IPS-18c (cell line): ENCODE data around the gene FXYD1.

Experiments
- H3K4me3 ChIP-seq: 2 replicates; pipeline ENCODE4 v1.7.0; 2013; ENCODE audit warnings: low read depth, mild to moderate bottlenecking, low read length, moderate library complexity; ENCODE audit not compliant: insufficient read depth
- H3K9me3 ChIP-seq: one replicate; pipeline ENCODE4 v1.6.1; 2013; ENCODE audit warnings: mild to moderate bottlenecking, low read length, moderate library complexity; ENCODE audit not compliant: control insufficient read depth, insufficient read depth

The FXYD1 gene

DNA sequence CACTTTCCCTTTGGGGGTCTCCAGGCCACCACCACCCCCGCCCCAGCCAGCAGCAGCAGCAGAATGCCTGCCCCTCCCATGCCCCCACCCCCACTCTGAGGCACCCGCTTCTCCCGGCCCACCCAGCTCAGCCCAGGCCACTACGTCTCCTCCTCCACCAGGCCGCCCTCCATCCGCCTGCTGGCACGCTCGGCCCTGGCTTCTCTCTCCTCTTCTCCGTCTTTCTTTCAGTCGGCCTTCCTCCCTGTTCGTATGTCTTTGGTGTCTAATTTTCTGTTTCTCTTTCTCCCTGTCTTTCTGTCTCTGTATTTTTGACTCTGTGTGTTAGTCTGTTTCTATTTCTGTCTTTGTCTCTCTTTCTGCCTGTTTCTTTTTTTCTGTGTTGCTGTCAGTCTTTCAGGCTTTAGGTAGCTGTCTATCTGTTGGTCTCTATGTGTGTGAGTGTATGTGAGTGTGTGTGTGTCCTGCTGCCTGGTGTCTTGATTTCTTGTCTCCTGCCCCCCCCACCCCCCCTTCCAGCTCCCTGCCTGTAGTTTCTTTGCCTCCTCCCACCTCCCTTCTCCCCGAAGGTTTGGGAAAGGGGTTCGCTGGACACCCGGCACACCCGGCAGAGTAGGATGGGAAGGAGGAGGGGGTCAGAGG is 3.9 kb upstream of the FXYD1 start, which contains the start of gene LGI4:
Gene LGI4 (minus strand): TSS at position 459 of the 642 bp plus-strand sequence. CDS start 379 bp downstream, at position 80.
- Histone ChIP-seq H3K4me3 (no peak within 1 kb of the TSS), H3K9me3 (no peaks in the 10 kb centered on the region)

GRCh38 chr19:35135389-35135909 is 3.2 kb upstream of the FXYD1 start:
- no peak overlapping the region for H3K4me3 ChIP-seq

GRCh38 chr19:35136231-35136630 is 2.4 kb upstream of the FXYD1 start:
- H3K4me3 ChIP-seq: no peak overlapping the region
- no peaks in the 10 kb centered on the region for H3K9me3 ChIP-seq

More at GRCh38 chr19:35135389-35135909, 3.2 kb upstream of the FXYD1 start:
- no peaks in the 10 kb centered on the region for H3K9me3 ChIP-seq

- Histone ChIP-seq H3K4me3 (no peak overlapping the region), H3K9me3 (no peaks in the 10 kb centered on the region)
These were observed 1.5 kb upstream of the FXYD1 start for GRCh38 chr19:35136977-35137702.

DNA sequence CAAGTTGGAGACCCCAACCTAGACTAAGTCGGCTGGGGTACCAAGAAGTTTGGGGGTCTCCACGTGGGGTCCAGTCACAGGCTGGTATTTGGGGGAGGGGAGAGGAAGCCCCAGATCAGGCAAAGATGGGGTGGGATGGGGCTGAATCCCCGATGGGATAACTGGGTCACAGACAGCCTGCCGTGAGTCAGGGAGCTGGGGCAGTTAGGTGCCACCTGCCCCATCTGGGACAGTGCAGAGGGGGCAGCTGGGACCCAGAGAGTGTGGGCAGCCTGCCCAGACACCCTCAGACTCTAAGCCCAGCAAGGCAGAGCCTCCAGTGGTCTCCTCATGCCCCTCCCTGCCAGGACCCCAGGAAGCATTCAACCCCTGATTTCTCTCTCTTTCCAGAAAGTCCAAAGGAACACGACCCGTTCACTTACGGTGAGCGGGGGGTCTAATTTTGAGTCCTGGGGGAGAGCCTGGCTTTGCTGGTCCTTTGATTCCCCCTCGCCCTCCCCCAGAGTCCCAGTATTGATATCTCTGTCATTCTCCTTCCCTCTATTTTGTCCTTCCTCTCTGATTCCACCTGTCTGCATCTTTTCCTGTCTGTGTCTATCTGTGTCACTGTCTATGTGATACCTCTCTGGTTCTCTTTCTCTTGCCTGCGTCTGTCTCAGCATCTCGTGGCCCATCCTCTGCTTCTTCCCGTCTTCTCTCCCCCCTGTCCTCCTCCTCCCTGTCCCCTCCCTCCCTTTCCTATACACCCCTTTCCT is 1.8 kb downstream of the FXYD1 start:
- Histone ChIP-seq H3K9me3 (no peaks in the 10 kb centered on the region), H3K4me3 (no peak overlapping the region)

GRCh38 chr19:35140962-35141836 is 2.6 kb downstream of the FXYD1 start:
- no peaks in the 10 kb centered on the region for H3K9me3 ChIP-seq
- H3K4me3 ChIP-seq: peak overlapping the region; percentile 64; the same call in 1 of the 2 replicates

DNA sequence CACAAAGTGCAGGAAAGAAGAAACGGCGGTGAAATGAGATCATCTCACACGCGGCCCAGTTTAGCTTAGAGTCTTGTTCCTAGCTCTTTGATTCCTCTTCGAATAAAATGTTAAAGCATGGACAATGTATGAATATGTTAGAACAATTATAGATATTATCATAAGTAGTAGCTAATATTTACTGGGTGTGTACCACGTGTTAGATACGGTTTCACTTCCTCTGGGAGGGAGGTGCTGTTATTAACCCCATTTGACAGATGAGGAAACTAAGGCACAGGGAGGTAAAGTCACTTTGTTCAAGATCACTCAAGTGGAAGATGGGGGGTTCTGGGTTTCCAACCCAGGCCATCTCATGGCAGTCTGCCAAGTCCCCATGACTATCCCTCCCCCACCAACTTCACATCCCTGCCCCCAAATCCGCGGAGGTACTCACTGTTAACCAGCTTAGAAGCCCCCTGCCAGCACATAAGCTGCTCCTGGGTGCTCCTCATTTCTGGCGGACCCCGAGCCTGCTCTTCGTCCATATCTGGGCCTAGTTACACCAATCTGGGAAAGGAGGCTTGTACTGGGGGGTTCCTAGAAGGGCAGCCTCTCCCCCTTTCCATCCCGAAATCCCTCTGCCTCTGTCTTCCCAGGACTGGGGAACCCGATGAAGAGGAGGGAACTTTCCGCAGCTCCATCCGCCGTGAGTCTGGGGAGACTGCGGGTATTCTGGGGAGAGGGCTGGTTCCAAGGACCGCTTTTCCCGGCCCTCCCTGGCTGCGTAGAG is 3.4 kb downstream of the FXYD1 start:
- Histone ChIP-seq H3K9me3 (no peaks in the 10 kb centered on the region), H3K4me3 (peak overlapping the region; percentile 64; the same call in 1 of the 2 replicates)

DNA sequence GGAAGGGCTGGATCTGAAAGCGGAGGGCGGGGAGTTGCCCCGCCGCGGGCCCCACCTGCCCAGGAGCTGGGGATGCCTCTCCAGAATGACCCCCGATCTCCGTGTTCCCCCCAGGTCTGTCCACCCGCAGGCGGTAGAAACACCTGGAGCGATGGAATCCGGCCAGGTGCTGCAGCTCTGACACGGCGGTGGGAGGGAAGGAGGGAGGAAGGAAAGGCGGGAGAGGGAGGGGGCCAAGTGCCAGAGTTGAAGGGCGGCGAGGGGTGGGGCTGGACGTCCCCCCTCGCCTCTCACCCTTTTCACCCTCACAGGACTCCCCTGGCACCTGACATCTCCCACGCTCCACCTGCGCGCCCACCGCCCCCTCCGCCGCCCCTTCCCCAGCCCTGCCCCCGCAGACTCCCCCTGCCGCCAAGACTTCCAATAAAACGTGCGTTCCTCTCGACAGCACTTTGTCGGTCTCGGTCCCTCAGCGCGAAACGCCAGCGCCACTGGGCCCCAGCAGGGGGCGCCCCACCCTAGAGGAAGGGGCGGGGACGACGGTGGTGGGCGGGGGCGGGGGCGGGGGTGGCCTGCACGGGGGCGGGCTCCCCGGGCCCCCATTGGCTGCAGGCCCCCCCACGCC is 4.1 kb downstream of the FXYD1 start:
- H3K9me3 ChIP-seq: no peaks in the 10 kb centered on the region
- peak overlapping the region; percentile 64 for H3K4me3 ChIP-seq

DNA sequence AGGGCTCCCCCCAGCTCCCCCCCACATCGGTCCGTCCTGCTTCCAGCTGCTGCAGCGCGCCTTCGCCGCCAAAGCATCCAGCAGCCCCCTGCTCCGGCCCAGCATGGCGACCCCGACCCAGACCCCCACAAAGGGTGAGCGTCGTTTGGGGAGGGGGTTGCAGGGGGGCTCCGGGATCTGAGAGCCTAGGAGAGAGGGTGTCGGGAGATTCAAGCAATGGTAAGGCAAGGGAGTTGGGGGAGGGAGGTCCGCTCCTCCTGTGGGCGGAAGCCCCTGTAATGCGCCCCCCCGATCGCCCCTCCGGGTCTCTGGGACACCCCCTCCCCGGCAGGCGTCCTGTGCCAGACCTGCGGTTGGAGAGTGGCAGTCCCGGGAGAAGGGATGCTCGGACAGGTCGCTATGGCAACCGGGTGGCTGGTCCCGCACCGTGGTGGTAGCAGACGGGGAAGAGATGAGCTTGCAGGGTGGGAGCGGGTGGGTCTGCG is 4.6 kb downstream of the FXYD1 start, which contains the start of gene FXYD7:
Gene FXYD7 (plus strand): TSS at position 25 of the 485 bp plus-strand sequence. CDS start 79 bp downstream, at position 104.
- no peaks in the 10 kb centered on the region for H3K9me3 ChIP-seq
- peak within 1 kb of the TSS; percentile 64 for H3K4me3 ChIP-seq

GRCh38 chr19:35143818-35144217 is 5.2 kb downstream of the FXYD1 start:
- peak overlapping the region; percentile 61; the same call in 1 of the 2 replicates for H3K4me3 ChIP-seq
- no peaks in the 10 kb centered on the region for H3K9me3 ChIP-seq

DNA sequence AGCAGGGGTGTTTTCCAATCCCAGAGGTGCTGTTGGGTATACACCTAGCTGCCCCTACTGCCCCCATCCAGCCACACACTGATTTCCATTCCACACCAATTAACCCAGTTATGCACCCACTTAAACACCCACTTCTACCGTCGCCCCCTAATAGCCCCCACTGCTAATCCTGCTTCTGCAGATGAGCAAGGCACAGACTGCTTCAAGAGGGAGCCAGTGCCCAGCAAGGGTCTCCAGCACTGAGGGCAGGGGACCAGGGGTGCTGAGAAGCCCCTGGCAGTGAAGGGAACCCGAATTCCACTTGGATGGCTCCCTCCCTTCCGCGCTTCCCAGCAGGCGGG is 5.6 kb downstream of the FXYD1 start:
- Histone ChIP-seq H3K4me3 (0 out of 2 replicates have a peak overlapping the region, but pooled peaks have one; percentile 17), H3K9me3 (no peaks in the 10 kb centered on the region)

GRCh38 chr19:35144600-35145436 is 6.2 kb downstream of the FXYD1 start:
- H3K4me3 ChIP-seq: no peak overlapping the region
- H3K9me3 ChIP-seq: no peaks in the 10 kb centered on the region

DNA sequence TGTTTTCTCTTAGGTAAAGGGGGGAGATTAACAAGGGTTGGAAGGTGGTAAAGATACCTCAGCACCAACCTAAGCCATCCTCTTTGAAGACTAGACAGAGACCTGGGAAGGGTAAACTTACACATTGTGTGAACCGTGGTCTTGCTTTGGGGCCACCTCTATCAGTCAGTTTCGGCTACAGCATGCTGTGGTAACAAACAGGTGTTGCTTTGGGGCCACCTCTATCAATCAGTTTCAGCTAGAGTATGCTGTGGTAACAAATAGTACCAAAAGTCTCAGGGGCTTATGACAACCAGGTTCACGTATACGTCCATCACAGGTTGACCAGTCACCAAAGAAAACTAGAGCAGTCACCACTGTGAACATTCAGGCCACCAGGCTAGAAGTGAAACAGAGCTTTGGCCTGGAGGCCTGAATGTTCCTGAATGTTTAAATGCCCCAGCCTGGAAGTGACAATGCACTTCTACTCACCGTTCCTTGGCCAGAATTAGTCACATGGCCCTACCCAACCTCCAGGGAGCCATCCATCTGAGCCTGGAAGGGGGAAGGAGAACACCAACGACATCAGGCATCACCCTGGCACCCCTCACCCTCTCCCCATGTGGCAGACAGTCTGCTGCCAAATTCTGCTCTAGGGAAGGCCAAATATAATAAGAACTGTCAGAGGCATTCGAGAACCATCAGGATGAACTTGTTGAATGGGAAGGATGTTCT is 8.3 kb downstream of the FXYD1 start:
- Histone ChIP-seq H3K4me3 (no peak overlapping the region), H3K9me3 (no peaks in the 10 kb centered on the region)

DNA sequence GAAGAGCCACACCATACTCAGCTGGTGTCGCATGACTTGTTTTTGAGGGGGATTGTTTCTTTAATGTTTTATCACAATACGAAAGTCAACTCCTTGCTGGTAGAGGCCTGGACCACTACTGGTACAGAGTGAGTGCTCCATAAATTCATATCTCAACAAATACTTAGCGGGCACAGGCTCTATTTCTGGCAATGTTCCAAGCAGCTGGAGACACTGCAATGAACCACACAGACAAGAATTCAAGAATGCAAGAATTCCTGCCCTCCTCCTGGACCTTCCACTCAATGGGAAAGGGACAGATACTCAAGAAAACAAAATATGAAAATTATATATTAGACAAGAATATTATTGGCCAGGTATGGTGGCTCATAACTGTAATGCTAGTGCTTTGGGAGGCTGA is 10.8 kb downstream of the FXYD1 start:
- H3K9me3 ChIP-seq: no peaks in the 10 kb centered on the region
- H3K4me3 ChIP-seq: no peak overlapping the region
